PC-9 (cell line): Measurements from ENCODE around the gene B2M.
"Not testable (repeated sequence)": the region's sequence is repeated elsewhere in the genome, so short reads cannot be mapped to it uniquely, and the experiment has no call there.

ENCODE experiments used
- CTCF ChIP-seq: fragments of 200-600 bp; sonication (generic); conservative IDR thresholded peaks from 2 replicates; pipeline ENCODE4 v1.6.1; 2017; ENCODE audit warnings: mixed run types, antibody characterized with exemption, mild to moderate bottlenecking, moderate library complexity
- EZH2 ChIP-seq: fragments of 200-600 bp; sonication (generic); IDR thresholded peaks from 2 replicates; pipeline ENCODE4 v1.8.0; 2017; ENCODE audit warnings: antibody characterized with exemption, low read depth

DNA sequence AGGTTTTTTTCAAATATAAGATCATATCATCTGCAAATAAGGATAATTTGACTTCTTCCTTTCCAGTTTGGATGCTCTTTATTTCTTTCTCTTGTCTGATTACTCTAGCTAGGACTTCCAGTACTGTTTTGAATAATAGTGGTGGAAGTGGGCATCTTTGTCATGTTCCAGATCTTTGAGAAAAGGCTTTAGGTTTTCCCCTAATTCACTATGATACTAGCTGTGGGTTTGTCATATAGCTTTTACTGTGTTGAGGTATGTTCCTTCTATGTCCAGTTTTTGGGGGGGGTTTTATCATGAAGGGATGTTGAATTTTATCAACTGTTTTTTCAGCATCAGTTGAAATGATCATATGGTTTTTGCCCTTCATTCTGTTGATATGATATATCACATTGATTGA is 10.6 kb upstream of the B2M start:
- TF ChIP-seq CTCF, EZH2: not testable (repeated sequence)
